Activated CD4-positive, alpha-beta T cell treated with anti-CD3 and anti-CD28 coated beads, Interleukin-10, Interleukin-2, amounts not matched to agents 100 ng/mL and 50 ng/mL, durations not matched to agents 16 hours and 8 hours (primary cell): ENCODE measurements around the gene ZNF701.
"Not testable (repeated sequence)": the region's sequence is repeated elsewhere in the genome, so short reads cannot be mapped to it uniquely, and the experiment has no call there.

Experiments
- DNase-seq: peaks from one replicate; pipeline ENCODE4 v3.0.0-alpha.2; 2020

Gene ZNF701

DNA sequence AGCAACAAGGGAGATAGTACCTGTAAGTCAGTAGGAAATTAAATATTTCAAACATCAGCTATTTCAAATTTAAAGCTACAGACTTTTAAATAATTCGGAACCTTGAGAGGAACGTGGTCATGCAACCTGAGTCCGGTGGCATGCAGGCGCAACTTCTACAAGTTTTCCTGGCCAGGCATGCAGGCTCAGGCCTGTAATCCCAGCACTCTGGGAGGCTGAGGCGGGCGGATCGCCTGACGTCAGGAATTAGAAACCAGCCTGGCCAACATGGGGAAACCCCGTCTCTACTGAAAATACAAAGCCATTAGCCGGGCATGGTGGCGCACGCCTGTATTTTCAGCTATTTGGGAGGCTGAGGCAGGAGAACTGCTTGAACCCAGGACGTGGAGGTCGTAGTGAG lies 2.2 kb upstream of the ZNF701 start:
- DNase-seq: no peak

- DNase-seq: not testable (repeated sequence)
These were observed 468 bp upstream of the ZNF701 start for GRCh38 chr19:52569638-52569999.

- DNase-seq: no peak
These were observed 14.8 kb downstream of the ZNF701 start for GRCh38 chr19:52584736-52585440.

DNA sequence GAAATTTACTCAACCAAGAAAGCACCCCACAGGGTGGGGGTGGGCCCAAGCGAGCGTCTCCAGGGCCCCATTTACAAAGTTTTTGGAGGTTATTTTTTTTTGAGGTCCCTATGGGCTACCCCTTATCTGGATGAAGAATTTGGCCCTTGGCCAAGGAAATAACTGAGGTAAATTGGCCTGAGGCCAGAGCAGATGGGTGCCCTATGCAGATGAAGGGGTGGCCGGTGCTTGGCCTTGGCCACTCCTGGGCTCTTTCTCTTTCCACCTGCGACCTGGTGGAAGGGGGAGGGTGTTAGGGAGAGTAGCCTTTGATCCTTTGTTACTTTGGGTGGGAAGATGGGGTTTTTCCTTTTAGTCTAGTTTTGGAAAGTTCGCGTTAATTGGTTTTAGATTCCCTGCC lies 15.5 kb downstream of the ZNF701 start:
- no peak for DNase-seq

- DNase-seq: no peak
These were observed 20.6 kb downstream of the ZNF701 start for GRCh38 chr19:52590728-52591127.

DNA sequence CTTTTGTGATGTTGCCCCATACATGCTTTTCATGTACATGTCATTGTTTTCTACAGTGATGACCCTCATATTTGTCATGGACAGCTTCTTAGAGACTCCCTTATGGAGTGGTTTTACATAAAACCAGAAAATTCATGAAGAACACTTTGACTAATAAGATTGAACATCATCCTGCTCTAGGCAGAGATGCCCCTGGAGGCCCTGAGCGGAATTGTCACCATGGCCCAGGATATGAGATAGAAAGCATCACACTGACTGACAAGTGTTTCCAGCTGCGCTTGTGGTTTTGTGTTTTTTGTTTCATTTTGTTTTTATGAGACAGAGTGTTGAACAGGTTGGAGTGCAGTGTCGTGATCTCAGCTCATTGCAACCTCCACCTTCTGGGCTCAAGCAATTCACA lies 22.2 kb downstream of the ZNF701 start:
- no peak for DNase-seq

GRCh38 chr19:52593441-52593840 lies 23.4 kb downstream of the ZNF701 start:
- not testable (repeated sequence) for DNase-seq

DNA sequence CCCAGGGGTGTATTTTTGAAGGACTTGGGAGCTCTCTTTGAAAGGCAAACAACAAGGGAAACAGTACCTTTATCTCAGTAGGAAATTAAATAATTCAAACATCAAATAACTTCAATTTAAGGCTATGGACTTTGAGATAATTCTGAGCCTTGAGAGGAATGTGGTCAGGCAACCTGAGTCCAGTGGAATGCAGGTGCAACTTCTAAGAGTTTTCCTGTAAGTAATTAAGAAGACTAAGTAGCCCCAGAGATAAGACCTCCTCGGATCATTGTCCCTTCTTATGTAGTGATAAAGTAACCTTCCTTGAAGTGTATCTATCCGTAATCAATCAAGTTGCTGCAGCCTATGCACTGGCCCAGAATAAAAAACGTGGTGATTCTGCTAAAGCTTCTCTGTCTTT lies 29.2 kb downstream of the ZNF701 start:
- no peak for DNase-seq

- peak; percentile 1 for DNase-seq
These were observed 30.5 kb downstream of the ZNF701 start for GRCh38 chr19:52600639-52601024.

DNA sequence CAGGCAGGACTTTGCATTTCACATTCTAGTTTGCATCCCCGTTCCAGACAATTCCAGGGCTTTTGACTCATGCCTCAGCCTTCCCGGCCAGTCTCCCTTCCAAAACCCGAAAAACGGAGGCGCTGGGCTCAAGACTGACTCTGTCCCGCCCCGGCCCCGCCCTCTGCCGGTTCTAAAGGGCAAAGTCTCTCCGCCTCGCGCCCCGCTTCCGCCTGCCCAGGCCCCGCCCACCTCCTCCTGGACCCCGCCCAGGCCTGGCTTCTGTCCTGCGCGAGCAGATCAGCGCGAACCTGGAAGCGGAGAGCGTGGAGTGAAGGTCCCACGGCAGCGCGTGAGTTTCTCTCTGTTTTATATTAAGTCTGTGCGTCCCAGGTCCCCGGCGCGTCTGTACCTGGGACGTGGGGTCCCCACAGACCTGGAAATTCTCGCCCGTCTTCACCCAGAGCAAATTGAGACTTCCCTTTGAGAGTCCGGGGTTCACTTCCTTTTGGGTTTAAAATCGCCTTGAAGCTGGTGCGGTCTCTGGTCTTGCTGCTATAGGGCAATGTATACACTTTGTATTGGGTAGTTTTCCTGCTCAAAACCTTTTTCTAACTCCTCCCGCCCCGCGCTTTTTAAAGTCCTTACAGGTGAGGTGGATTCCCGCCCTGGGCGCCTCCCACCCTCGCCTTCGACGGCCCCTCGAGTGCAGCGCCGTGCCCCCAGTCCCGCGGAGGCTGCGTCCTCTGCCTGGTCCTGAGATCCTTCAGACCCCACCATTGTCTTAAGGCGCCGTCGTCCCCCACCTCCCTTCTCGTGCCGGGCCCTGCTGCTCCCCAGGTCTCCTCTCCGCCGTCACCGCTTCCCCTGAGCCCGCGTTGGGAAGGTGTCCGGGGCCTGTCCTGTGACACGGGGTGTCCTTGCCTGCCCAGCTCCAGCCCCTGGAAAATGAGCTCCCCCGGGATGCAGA lies 31.2 kb downstream of the ZNF701 start:
- peak; percentile 86 for DNase-seq

DNA sequence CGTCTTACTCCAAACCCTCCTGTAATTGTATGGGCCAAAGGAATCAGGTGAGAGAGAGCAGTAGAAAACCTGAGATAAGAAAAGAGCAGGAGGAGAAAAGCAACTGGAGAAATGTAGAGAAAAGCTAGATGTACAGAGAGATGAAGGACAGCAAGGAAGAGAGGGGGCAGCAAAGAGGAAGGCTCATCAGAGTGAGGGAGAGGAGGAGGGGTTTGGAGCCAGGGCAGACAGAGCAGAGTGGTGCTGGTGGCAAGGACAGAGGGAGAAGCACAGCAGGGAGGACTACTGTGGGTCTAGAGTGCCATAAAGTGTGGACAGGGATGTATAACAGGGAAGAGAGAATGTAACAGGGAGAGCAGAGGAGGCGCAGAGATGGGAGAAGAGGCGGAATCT lies 31.9 kb downstream of the ZNF701 start:
- not testable (repeated sequence) for DNase-seq

GRCh38 chr19:52602941-52603340 lies 32.9 kb downstream of the ZNF701 start:
- DNase-seq: no peak

DNA sequence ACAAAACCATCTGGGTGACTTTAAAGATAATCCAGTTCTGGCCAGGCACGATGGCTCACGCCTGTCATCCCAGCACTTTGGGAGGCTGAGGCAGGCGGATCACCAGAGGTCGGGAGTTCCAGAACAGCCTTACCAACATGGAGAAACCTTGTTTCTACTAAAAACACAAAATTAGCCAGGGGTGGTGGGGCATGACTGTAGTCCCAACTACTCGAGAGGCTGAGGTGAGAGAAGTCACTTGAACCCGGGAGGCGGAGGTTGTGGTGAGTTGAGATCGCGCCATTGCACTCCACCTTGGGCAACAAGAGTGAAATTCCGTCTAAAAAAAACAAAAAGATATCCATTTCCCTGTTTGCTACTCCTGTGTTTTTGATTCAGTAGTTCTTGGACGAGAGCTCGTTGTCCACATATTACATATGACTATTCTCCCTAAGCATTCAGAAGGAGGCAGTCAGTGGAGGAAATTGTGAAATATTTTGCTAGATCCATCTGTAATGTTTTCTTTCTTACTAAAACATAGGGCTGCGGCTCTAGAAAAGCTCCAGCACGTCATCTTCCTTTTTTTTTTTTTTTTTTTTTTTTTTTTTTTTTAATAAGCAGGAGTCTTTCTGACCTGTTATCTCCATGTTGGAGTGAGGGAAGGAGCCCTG lies 33.6 kb downstream of the ZNF701 start:
- DNase-seq: no peak

- DNase-seq: no peak
These were observed 43.3 kb downstream of the ZNF701 start for GRCh38 chr19:52613299-52613906.

- no peak for DNase-seq
These were observed 51.3 kb downstream of the ZNF701 start for GRCh38 chr19:52621376-52621775.

DNA sequence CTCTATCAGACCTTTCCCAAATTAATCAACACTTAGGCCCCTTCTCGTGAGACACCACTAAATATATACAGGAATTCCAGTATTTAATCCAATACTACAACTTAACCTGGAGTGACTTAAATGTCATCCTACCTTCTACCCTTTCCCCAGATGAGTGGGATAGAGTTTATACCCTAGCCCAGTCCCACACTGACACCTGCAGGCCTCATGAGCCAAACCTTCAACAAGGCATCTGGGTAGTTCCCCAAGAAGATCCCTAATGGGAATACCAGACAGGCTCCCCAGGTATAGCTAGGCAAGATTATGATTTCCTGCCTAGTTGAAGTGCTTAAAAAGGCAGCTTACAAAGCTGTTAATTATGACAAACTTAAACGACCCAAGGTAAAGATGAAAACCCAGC lies 52.2 kb downstream of the ZNF701 start:
- no peak for DNase-seq

DNA sequence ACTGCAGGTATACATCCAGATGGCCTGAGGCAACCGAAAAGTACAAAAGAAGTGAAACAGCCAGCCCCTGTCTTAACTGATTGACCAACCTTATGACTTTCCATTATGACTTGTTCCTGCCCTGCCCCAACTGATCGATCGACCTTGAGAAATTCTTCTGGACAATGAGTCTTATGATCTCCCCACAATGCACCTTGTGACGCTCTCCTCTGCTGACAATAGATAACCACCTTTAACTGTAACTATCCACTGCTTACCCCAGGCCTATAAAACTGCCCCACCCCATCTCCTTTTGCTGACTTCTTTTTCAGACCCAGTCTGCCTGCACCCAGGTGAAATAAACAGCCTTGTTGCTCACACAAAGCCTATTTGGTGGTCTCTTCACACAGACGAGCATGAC lies 56.8 kb downstream of the ZNF701 start:
- no peak for DNase-seq

GRCh38 chr19:52627441-52627840 lies 57.4 kb downstream of the ZNF701 start:
- not testable (repeated sequence) for DNase-seq

DNA sequence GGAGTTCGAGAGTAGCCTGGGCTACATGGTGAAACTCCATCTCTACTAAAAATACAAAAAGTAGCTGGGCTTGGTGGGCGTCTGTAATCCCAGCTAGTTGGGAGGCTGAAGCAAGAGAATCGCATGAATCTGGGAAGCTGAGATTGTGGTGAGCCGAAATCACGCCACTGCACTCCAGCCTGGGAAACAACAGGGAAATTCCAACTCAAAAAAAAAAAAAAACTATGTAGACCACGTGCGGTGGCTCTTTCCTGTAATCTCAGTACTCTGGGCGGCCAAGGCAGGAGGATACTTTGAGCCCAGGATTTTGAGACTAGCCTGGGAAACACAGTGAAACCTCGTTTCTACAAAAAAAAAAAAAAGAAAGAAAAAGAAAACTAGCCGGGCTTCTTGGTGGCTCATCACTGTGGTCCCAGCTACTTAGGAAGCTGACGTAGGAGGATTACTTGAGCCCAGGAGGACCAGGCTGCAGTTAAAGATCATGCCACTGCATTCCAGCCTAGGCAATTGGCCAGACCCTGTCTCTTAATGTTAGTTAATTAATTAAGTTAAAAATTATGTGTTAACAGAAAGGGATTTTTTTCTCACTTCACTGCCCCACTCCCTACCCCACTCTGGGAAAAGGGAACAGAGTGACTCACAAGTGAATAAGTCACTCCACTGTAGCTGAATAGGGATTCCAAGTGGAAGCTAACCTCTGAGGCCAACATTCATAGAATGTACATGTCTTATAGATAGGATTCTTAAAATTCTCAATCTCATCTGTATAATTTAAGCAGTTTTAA lies 65.9 kb downstream of the ZNF701 start:
- no peak for DNase-seq
